NB4 (cell line): ENCODE measurements around the gene EXOC7.
A peak's percentile ranks its signal among the peaks of the same experiment; 100 is the strongest.

Experiments
- DNase-seq: peaks from one replicate; pipeline ENCODE4 v3.0.0; 2010; ENCODE audit warnings: low read depth
- H3K4me3 ChIP-seq: one replicate; pipeline ENCODE4 v1.5.1; 2011; ENCODE audit warnings: mild to moderate bottlenecking, low read depth, low read length, moderate library complexity
- CTCF ChIP-seq: IDR thresholded peaks from one replicate; pipeline ENCODE4 v1.5.1; 2012; ENCODE audit warnings: low read depth, low read length
- MAX ChIP-seq: IDR thresholded peaks from 2 replicates; pipeline ENCODE4 v1.6.1; 2011; ENCODE audit warnings: low read depth, low read length
- MYC ChIP-seq: IDR thresholded peaks from 2 replicates; pipeline ENCODE4 v1.6.1; 2011; ENCODE audit warnings: low read depth, low read length
- POLR2A ChIP-seq: IDR thresholded peaks from 2 replicates; pipeline ENCODE4 v1.6.1; 2011; ENCODE audit warnings: mild to moderate bottlenecking; ENCODE audit not compliant: insufficient read length; ENCODE audit errors: extremely low read depth

EXOC7 gene

GRCh38 chr17:76123191-76123499, 19.6 kb upstream of the EXOC7 start:
- no peak for DNase-seq
- no peak for TF ChIP-seq CTCF
- no peak for TF ChIP-seq MYC
- TF ChIP-seq POLR2A: no peak
- TF ChIP-seq MAX: no peak
- no peak overlapping the region for H3K4me3 ChIP-seq

GRCh38 chr17:76122431-76123190, 19.0 kb upstream of the EXOC7 start:
- TF ChIP-seq CTCF (no peak), MAX (no peak), MYC (no peak), POLR2A (no peak)
- peak; percentile 60 for DNase-seq
- no peak overlapping the region for H3K4me3 ChIP-seq

GRCh38 chr17:76121932-76122430, 18.4 kb upstream of the EXOC7 start:
- DNase-seq: no peak
- TF ChIP-seq CTCF: no peak
- no peak for TF ChIP-seq MYC
- no peak for TF ChIP-seq MAX
- TF ChIP-seq POLR2A: no peak
- H3K4me3 ChIP-seq: no peak overlapping the region

GRCh38 chr17:76120658-76121008, 17.0 kb upstream of the EXOC7 start:
- no peak for DNase-seq
- H3K4me3 ChIP-seq: no peak overlapping the region
- TF ChIP-seq MYC: no peak

- DNase-seq: no peak
- no peak overlapping the region for H3K4me3 ChIP-seq
- no peak for TF ChIP-seq POLR2A
- no peak for TF ChIP-seq CTCF
- no peak for TF ChIP-seq MYC
- TF ChIP-seq MAX: no peak
Observed at GRCh38 chr17:76119409-76120371, 16.1 kb upstream of the EXOC7 start.

GRCh38 chr17:76115138-76115754, 11.7 kb upstream of the EXOC7 start:
- no peak overlapping the region for H3K4me3 ChIP-seq
- no peak for TF ChIP-seq CTCF
- no peak for TF ChIP-seq POLR2A
- TF ChIP-seq MAX: no peak
- no peak for TF ChIP-seq MYC
- DNase-seq: no peak
